HG03066 (cell line): ENCODE measurements around the gene RFPL3.
"Not testable (repeated sequence)": the region's sequence is repeated elsewhere in the genome, so short reads cannot be mapped to it uniquely, and the experiment has no call there.

Experiments used
- ATAC-seq: cut with Tn5 transposase; IDR thresholded peaks from one replicate; pipeline ENCODE4 v1.9.1; 2021; ENCODE audit warnings: low read depth; ENCODE audit not compliant: unreplicated experiment

Gene RFPL3

DNA sequence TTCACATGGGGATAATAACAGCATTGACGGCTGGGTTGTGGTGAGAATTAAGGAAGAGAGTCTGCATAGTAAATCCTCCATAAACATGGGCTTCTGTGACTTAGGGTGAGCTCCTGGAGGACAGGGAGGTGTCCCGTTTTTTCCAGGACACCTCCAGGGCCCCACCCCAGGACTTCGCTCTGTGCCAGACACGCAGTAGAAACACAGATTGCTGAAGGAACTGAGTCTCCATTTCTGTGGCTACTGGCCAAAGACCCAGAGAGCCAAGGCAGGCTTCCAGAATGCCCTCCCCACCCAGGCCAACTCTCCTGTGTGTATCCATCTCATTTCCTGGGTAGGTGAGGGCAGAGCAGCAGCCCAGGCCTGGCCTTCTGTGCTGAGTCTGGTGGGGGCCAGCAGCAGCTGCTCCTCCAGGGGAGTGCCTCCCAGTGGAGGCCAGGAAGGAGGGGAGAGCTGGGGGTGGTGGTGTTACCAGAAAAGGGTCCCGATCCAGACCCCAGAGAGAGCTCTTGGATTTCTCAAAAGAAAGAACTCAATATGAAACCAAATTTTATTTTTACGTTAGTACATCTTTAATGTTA is 9.5 kb upstream of the RFPL3 start:
- ATAC-seq, result no peak

DNA sequence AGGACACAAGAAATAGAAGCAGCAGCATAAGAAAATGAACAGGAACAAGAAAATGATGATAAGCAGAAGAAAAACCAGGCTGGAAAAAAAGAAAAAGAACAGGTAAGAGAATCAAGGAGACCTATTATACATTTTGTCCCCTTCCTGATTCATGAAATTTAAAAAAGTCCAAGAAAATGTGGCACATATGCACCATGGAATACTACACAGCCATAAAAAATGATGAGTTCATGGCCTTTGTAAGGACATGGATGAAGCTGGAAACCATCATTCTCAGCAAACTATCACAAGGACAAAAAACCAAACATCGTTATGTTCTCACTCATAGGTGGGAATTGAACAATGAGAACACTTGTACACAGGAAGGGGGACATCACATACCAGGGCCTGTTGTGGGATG is 5.8 kb upstream of the RFPL3 start:
- ATAC-seq, result not testable (repeated sequence)

DNA sequence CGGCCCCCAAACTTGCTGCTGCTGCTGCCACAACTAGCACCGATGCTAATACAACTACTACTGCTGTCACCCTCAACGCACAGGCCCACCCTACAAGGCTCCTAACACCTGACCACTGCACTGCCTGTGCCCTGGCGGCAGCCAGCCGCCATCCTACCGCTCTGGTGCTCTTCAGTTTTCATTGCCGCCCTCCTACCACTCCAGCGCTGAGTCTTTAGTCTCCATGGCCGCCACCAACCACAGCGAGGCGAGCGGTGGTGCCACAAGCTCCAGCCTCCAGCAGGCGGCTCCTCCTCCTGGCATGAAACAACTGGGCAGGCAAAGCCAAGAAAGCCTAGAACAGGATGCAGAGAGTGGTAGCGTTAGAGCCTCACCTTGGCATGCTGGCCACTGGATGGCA is 5.0 kb upstream of the RFPL3 start:
- ATAC-seq, result no peak

DNA sequence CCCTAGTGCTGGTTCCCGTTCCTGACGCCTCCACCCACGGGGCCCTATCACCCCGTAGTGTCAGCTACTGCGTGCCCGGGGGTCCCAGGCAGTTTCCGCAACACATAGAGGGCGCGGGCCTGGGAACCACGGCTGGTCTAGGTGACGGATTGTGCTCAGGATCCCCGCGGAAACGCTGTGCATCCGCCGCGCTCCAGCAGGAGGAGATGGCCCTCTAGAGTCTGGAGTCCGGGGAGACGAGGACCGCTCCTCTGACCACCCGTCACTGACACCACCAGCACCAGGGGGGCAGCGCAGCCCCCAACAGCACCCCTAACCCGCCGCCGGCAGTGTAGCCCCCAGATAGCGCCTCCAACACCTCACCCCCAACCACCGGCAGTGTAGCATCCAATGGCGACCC is 4.4 kb upstream of the RFPL3 start:
- ATAC-seq, result no peak

DNA sequence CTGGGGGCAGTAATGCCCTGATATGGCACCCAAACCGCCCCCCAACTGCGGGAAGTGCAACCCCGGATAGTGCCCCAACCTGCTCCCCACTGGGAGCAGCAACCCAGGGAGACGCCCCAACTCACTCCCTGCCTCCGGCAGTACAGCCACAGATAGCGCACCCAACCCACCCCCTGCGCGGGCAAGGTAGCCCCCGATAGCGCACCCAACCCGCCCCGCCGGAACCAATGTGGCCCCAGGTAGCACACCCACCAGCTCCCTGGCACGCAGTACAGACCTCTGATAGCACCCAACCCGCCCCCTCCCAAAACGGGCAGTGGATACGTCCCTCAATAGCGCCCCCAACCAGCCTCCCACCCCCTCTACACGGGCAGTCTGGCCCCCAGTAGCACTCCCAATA is 3.8 kb upstream of the RFPL3 start:
- ATAC-seq, result no peak

DNA sequence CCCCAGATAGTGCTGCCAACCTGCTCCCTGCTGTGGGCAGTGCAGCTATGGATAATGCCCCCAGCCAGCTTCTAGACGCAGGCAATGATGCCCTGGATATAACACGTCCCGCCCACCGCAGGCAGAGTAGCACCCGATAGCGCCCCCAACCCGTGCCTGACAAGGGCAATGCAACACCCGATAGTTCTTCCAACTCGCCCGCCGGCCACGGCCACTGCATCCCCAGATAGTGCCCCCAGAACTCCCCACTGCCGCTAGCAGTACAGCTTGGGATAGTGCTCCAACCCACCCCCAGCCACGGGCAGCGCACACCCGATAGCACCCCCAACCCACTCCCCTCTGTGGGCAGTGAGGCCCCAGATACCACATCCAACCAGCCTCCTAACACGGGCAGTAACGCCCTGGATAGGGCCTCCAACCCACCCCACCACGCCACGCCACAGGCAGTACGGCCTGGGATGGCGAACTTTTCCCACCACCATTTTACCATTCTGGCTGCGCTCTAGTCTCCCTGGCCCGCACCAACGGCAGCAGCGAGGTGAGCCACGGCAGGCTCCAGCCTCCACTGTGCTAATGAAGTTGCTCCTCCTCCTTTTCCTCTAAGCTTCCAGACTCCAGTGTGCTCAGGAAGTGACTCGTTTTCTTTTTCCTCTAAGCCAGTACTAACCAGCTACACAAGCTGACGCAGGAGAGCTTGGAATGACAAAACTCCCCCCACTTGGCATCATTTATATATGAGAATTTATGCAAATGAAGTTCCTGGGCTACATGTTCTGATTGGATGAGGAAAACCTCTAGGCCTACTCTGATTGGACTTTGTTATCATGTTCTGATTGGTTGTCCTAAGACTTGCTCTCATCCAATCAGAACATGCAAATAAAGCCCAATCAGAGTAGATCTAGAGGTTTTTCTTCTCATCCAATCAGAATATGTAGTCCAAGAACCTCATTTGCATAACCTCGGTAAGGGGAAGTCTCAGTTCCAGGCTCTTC is 3.0 kb upstream of the RFPL3 start:
- ATAC-seq, result no peak

DNA sequence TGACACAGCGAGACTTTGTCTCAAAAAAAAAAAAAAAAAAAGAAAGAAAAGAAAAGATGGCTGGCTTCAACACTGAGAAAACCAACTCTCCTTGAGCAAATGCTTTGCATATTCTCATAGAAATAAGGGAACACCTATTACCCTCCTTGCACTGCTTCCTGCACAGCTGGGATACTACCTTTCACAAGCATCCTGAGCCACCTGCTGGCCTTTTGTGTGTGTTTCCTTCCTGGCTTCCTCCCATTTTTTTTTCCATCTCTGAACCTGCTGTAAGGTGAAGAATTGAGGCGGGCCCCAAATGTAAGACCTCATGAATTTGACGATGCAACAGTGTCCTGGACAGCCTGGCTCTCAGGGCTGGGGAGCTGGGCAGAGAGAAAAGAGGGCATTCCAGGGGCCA is 1.9 kb upstream of the RFPL3 start:
- ATAC-seq, result no peak

DNA sequence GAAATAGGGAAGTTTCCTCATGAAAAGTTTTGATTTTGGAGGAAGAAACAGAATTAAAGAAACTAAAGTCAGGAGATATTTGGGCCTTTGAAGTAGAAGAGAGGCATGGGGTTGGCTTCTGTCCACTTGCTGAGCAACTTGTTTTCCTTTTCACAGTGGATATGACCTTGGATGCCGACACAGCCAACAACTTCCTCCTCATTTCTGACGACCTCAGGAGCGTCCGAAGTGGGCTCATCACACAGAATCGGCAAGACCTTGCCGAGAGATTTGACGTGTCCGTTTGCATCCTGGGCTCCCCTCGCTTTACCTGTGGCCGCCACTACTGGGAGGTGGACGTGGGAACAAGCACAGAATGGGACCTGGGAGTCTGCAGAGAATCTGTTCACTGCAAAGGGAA is 2.4 kb downstream of the RFPL3 start:
- ATAC-seq, result not testable (repeated sequence)

DNA sequence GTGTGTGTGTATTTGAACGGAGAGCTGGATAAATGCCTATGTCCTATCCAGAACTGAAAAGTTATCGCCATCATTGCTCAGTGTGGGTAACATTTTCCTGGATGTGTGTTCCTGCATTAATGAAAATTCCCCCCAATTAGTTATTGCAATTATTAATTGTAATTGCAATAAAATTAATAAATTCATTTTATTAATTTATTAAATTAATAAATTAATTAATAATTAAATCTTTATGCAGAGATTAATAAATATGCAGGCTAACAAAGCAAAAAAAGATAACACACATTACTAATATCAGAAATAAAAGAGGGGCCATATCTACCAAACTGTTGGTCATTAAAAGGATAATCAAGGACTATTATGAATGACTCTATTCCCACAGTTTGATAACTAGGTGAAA is 3.6 kb downstream of the RFPL3 start:
- ATAC-seq, result no peak

DNA sequence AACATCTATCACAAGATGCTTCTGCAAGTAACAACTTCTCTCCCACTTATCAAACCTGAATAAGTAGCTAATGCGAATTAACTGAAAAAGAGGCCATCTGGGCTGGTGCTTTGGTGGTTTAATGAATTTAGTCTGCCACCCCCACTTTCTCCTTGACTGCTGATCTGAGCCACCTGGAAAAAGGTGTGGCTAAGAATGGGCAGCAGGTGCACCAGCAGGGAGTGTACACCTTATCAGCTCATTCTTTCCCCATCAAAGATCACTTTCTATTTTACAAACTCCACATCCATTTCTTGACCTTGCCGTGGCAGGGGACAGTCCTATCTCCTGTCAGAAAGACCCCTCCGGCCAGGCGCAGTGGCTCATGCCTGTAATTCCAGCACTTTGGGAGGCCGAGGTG is 6.5 kb downstream of the RFPL3 start:
- no peak for ATAC-seq

DNA sequence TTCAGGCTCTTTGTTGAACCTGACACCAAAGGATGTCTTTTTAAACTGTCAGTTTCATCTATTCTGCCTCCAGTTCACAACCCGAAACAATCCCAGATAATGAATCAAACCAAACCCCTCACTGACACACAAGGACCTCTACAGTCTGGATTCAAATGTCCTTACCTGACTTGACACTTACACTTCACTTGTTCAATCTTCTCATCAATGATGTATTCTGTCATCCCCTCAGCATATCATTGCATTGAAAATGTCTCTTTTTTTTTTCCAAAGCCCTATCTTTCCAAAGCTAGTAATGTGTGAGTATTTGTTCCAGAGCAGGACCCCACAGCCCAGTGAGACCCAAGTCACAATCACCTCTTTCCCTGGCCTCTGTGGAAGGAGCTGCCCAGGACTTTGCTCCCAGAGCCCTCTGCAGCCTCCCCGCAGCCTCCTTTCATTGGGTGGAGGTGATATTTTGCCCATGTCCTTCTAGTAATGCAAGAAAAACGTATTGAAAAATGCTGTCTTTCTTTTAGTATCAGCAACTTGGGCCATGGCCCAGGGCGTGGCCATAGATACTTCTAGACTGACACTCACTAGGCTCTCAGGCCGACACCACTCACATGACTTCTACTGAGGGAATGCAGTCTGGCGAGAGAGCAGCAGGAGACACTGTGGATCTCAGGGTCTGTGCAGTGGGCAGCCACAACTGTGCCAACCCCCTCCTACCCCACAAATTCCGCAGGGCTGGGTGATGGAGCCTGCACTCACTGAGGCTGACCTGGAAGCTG is 18.2 kb downstream of the RFPL3 start:
- no peak for ATAC-seq

DNA sequence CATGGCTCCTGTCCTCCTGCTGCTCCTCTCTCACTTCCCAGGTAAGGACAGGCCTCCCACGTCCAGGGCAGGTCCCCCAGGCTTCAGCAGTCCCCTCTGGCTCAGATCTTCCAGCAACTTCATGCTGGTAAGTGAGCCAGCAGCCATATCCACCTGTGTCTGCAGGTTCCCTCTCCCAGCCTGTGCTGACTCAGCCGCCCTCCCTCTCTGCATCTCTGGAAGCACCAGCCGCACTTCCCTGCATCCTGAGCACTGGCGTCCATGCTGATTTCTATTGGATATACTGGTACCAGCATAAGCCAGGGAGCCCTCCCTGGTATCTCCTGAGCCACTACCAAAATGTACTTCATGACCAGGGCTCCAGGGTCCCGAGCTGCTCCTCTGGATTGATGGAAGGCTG is 19.0 kb downstream of the RFPL3 start:
- no peak for ATAC-seq

DNA sequence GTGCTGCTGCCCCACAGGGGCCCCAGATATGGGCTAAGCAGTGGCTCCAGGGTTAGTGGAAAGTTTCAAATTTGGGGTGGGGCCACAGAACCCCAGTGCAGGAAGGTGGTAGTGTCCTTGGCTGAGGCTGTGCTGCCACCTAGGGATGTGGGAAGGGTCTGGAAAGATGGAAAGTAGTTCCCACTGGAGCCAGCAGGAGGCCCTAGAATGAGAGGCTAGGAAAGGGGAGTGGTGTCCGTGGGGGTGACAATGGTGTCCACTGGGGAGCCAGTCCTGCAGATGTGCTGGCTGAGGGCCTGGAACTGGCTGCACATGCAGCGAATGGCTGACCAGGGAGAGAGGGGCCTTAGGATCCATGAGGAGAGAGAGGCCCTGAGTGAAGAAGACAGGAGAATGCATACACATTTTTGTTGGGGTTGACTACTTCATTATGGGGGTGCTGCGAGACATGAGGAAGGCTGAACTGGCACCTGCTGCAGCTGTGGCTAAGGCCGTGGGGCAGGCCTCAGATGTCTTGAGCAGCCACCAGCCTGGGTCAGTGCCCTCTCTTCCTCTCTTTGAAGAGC is 21.1 kb downstream of the RFPL3 start:
- ATAC-seq, result no peak

DNA sequence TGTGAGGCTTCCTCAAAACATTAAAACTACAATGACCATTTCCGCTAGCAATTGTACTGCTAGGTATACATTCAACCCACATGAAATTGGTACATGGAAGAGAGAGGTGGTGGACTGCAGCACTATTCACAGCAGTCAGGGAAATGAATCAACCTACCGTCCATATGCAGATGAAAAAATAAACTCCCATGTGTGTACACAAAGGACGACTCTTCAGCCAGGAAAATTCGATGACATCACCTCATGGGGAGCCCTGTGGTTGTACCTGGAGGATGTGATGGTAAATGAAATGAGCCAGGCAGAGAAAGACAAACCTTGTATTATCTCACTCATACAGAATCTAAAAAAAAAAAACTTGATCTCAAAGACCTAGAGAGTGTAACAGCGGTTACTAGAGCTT is 23.3 kb downstream of the RFPL3 start:
- no peak for ATAC-seq

DNA sequence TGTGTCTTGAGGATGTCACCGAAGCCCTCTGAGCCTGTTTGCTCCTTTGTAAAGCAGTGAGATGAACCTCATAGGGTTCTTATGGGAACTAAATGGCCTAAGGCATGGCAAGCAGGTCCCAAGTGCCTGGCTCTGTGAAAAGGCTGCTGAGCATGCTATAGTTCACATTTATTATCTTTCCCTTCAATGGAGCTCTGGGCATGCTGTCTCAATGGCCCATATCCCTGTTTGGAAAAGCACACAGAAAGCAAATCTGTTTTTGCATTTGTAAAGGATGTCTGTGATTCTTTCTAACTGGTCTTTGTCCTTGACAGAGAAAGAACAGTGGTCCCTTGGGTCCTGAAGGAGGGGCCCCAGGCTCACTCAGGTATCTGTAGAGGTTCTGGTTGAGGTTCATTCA is 28.0 kb downstream of the RFPL3 start:
- ATAC-seq, result no peak

DNA sequence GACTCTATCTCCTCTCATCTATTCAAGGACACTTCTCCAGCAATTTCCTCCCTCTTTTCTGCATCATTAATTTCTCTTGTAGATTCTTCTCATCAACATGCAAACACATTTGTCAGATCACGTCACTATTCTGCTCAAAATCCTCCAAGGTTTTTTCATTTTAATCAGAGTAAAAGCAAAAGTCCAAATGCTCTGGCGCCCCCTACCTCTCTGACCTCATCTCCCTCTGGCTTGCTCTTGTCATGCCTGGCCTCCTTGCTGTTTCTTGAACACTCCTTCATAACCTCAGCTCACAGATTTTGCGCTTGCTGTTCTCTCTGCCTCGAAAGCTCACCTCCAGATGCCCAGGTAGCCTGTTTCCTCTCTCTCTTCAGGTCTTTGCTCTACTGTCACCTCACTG is 32.0 kb downstream of the RFPL3 start:
- no peak for ATAC-seq

DNA sequence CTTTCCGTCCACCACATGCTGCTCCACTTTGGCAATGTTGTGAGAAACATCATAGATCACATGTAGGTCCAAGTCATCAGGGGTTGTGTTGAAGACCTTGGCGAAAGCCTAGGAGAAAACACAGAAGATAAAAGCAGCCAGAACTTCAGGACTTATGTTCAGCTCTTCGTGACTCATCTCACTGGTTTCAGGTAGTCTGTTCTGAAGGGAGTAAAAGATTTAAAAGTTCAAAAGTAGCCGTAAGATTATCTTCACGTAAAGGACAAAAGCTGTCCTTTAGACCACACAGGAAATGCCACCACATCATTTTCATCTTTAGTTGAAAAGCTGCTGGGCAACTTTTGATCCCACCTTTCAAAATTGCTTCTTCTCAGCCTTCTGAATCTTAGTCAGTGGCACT is 37.4 kb downstream of the RFPL3 start:
- no peak for ATAC-seq

DNA sequence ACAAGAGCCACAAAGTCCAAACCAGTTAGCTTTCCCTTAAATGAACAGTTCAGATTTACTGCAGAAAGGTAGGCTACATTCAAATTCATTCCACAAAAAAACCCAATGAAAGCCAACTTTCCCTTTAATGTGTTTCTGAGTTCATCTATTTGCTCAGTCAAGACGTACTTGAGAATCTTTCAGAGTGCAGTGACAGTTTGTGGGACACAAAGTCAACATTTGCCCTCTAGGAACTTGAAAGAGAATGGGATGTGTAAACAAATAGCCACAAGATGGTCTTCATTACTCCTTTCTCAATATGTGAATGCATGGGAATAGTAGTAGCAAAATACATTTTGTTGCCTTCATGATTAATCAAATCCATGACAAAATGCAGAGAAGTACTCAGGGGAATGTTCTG is 38.6 kb downstream of the RFPL3 start:
- ATAC-seq, result no peak

DNA sequence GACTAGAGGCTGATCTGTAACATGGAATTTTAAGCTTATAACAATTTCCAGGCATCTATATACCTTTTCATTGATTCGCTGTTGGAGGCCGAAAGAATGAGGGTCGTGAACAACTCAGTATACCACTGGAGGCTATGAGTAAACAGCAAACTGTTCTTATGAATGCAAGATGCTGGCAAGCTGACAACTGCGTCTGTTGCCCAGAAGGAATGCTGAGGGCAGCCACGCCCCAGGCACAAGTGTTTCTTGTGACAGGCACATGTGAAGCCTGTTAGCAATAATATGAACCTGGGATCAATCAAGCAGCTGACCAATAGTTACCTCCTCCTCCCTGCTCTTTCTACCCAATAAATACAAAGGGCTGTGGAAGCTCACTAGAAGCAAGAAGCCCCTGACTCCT is 39.1 kb downstream of the RFPL3 start:
- ATAC-seq, result no peak

DNA sequence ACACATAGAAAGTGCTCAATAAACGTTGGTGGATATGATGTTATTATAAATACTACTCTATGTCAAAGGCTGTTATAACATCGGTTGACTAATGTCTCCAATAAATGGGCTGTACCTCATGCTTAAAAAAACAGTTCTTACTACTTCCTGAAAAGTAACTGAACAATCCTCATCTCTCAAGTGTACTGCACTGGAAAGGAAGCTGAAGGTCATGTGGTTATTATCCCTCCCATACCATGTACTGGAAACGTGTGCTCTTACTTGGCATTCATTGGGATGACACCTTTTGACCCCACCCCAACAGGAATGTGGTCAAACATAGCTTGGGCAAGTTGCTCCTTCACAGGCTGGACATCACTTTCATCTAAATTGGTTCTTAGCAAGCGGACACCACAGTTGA is 43.8 kb downstream of the RFPL3 start:
- ATAC-seq, result no peak

DNA sequence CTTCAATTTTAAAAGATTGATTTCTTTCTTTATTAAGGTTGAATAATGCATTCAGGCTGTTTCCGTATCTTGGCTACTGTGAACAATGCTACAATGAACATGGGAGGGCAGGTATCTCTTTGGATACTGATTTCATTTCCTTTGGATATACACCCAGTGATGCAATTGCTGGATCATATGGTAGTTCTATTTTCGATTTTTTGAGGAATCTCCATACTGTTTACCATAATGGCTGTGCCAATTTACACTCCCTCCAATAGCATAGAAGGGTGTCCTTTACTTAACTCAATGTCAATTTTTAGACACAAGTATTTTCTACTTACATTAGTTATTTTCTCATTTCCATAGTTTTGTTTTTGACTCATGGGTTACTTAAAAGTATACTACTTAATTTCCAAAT is 46.4 kb downstream of the RFPL3 start:
- ATAC-seq, result no peak
